ENCODE data around the gene CACNA2D1. TPM values are rescaled to one million over a fixed set of nuclear protein-coding genes. Genes with fewer than 3 reads are reported as not detected.

The CACNA2D1 gene
- total RNA-seq, 1 donor from 2014 or later: 116 TPM

DNA sequence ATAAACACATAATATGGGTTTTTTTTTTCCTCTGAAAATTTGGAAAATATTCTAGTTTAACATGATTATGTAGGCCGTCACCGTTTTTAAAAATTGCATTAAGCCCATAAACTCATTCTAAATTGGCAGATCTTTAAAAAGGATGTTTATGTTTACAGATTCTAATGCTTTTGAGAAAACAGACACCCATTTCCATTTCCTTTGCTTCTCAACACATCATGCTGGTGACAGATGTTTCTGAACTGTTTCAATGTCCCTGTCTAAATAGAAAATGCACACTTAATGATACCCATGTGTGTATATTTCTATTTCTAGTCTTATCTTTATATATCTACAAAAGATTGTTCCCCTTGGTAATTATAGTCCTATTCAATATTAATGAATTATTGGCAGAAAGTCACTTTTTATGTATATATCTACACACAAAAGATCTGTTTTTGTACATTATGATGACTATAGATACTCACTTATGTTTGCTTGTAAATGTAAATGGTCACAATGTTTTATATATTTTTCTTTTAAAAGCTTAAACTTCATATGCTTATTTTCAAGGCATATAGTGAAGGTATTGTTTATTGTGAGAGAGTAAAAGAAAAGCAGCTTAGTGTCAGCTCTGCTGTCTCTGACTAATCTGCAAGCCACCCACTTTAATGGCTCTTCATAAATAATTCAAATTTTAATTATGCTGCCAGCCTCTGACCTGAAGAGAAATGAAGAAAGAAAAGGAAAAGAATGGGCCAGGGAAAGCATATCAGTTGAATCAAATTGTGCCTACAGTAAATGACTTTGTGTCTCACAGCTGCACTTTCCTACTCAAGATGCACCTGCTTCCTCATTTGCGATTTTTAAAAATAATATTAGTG, 179.4 kb downstream of the CACNA2D1 start:
- peaks cover 0 to 3% (median 2%) of the 10 kb centered on the region in 3 donors for H3K4me1 ChIP-seq (ENCODE audit: control insufficient read depth in 3 of 3, insufficient read depth in 3 of 3, low read length in 3 of 3)

GRCh38 chr7:82258181-82258580, 185.4 kb downstream of the CACNA2D1 start:
- no peak overlapping the region for H3K27ac ChIP-seq (ENCODE audit: low read depth, low read length)
- no peak overlapping the region for H3K9ac ChIP-seq (ENCODE audit: low read depth in 1 of 3, low read length in 3 of 3)
- no peaks in the 10 kb centered on the region for H3K36me3 ChIP-seq (ENCODE audit: control insufficient read depth in 3 of 3, insufficient read depth in 3 of 3, low read length in 3 of 3)
- H3K9me3 ChIP-seq (ENCODE audit: control insufficient read depth in 3 of 3, low read length in 3 of 3): no peaks in the 10 kb centered on the region
- no peak overlapping the region for H3K4me3 ChIP-seq (ENCODE audit: low read length in 3 of 3)
- H3K4me1 ChIP-seq (ENCODE audit: control insufficient read depth in 3 of 3, insufficient read depth in 3 of 3, low read length in 3 of 3): peaks cover 0 to 3% (median 0%) of the 10 kb centered on the region in 3 donors
- H3K27me3 ChIP-seq (ENCODE audit: control insufficient read depth in 3 of 3, insufficient read depth in 3 of 3, low read length in 3 of 3): no peaks in the 10 kb centered on the region

More for the DNA sequence above, 179.4 kb downstream of the CACNA2D1 start:
- Histone ChIP-seq H3K9ac (ENCODE audit: low read depth in 1 of 3, low read length in 3 of 3) (no peak overlapping the region), H3K27ac (ENCODE audit: low read depth, low read length) (no peak overlapping the region), H3K27me3 (ENCODE audit: control insufficient read depth in 3 of 3, insufficient read depth in 3 of 3, low read length in 3 of 3) (no peaks in the 10 kb centered on the region), H3K4me3 (ENCODE audit: low read length in 3 of 3) (no peak overlapping the region), H3K9me3 (ENCODE audit: control insufficient read depth in 3 of 3, low read length in 3 of 3) (no peaks in the 10 kb centered on the region), H3K36me3 (ENCODE audit: control insufficient read depth in 3 of 3, insufficient read depth in 3 of 3, low read length in 3 of 3) (no peaks in the 10 kb centered on the region)

DNA sequence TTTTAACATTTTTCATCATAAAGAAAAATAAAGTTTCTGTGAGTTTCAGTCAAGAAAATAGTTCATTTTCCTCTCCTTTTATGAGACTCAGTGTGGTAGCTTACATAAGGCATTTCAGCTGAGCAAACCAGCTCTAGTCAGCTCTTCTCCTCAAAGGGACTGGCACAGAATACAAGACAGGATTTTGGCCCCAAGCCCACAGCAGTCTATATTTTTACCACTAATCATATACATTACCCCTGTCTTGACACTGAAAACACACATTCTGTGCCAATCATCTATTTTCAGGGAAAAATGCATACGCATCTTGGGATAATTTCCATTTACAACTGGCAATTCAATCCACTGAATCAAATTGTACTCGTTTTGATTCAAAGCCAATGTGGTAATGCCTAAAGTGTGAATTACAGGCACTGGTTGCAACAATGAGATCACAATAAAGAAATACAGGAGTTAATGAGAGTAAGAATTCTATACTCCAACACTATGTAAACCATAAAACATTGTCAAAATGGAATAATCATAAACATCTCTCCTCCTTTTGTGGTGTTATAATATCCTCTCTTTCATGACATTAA, 186.4 kb downstream of the CACNA2D1 start:
- no peaks in the 10 kb centered on the region for H3K9me3 ChIP-seq (ENCODE audit: control insufficient read depth in 3 of 3, low read length in 3 of 3)
- no peak overlapping the region for H3K27ac ChIP-seq (ENCODE audit: low read depth, low read length)
- no peaks in the 10 kb centered on the region for H3K27me3 ChIP-seq (ENCODE audit: control insufficient read depth in 3 of 3, insufficient read depth in 3 of 3, low read length in 3 of 3)
- peaks cover 0 to 3% (median 0%) of the 10 kb centered on the region in 3 donors for H3K4me1 ChIP-seq (ENCODE audit: control insufficient read depth in 3 of 3, insufficient read depth in 3 of 3, low read length in 3 of 3)
- H3K4me3 ChIP-seq (ENCODE audit: low read length in 3 of 3): no peak overlapping the region
- no peak overlapping the region for H3K9ac ChIP-seq (ENCODE audit: low read depth in 1 of 3, low read length in 3 of 3)
- H3K36me3 ChIP-seq (ENCODE audit: control insufficient read depth in 3 of 3, insufficient read depth in 3 of 3, low read length in 3 of 3): no peaks in the 10 kb centered on the region

GRCh38 chr7:82255706-82256105, 187.9 kb downstream of the CACNA2D1 start:
- no peaks in the 10 kb centered on the region for H3K36me3 ChIP-seq (ENCODE audit: control insufficient read depth in 3 of 3, insufficient read depth in 3 of 3, low read length in 3 of 3)
- H3K27ac ChIP-seq (ENCODE audit: low read depth, low read length): no peak overlapping the region
- no peak overlapping the region for H3K4me3 ChIP-seq (ENCODE audit: low read length in 3 of 3)
- no peaks in the 10 kb centered on the region for H3K27me3 ChIP-seq (ENCODE audit: control insufficient read depth in 3 of 3, insufficient read depth in 3 of 3, low read length in 3 of 3)
- H3K9me3 ChIP-seq (ENCODE audit: control insufficient read depth in 3 of 3, low read length in 3 of 3): no peaks in the 10 kb centered on the region
- H3K9ac ChIP-seq (ENCODE audit: low read depth in 1 of 3, low read length in 3 of 3): no peak overlapping the region
- H3K4me1 ChIP-seq (ENCODE audit: control insufficient read depth in 3 of 3, insufficient read depth in 3 of 3, low read length in 3 of 3): peaks cover 0 to 3% (median 0%) of the 10 kb centered on the region in 3 donors

DNA sequence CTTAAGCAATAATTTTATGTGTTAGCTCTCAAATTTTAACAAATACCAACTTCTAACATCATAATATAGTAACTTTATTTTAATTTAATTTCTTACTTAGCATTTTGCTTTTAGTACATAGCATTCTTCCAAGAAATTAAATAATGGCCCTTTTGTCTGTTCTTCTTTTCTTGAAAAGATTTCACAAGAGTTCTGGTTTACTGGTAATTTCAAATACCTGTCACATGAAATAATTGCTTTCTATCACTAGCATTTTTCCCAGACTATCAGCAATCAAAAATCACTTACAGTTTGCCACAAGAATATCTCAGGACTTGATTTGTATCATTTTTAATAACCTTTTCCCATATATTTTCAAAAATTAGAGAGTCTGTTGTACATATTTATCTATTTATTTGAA, 193.0 kb downstream of the CACNA2D1 start:
- H3K9ac ChIP-seq (ENCODE audit: low read depth in 1 of 3, low read length in 3 of 3): no peak overlapping the region
- H3K36me3 ChIP-seq (ENCODE audit: control insufficient read depth in 3 of 3, insufficient read depth in 3 of 3, low read length in 3 of 3): no peaks in the 10 kb centered on the region
- no peaks in the 10 kb centered on the region for H3K27me3 ChIP-seq (ENCODE audit: control insufficient read depth in 3 of 3, insufficient read depth in 3 of 3, low read length in 3 of 3)
- H3K4me3 ChIP-seq (ENCODE audit: low read length in 3 of 3): no peak overlapping the region
- no peak overlapping the region for H3K27ac ChIP-seq (ENCODE audit: low read depth, low read length)
- H3K4me1 ChIP-seq (ENCODE audit: control insufficient read depth in 3 of 3, insufficient read depth in 3 of 3, low read length in 3 of 3): no peaks in the 10 kb centered on the region
- no peaks in the 10 kb centered on the region for H3K9me3 ChIP-seq (ENCODE audit: control insufficient read depth in 3 of 3, low read length in 3 of 3)

DNA sequence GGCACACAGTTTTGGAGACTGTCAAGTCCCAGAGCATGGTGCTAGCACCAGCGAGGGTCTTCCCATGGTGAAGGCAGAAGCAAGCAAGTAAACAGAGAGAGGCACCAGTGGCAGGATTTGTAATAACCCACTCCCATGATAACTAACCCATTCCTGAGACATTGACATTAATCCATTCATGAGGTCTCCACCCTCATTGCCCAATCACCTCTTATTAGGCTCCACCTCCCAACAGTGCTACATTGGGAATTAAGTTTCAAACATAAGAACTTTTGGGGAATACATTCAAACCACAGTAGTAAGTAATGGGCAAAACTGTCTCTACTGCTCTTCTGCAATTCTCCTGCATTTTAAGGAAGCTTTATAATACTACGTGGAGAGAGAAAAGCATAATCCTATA, 193.6 kb downstream of the CACNA2D1 start:
- H3K4me1 ChIP-seq (ENCODE audit: control insufficient read depth in 3 of 3, insufficient read depth in 3 of 3, low read length in 3 of 3): peaks cover 0 to 3% (median 0%) of the 10 kb centered on the region in 3 donors
- H3K27me3 ChIP-seq (ENCODE audit: control insufficient read depth in 3 of 3, insufficient read depth in 3 of 3, low read length in 3 of 3): no peaks in the 10 kb centered on the region
- H3K4me3 ChIP-seq (ENCODE audit: low read length in 3 of 3): no peak overlapping the region
- no peak overlapping the region for H3K27ac ChIP-seq (ENCODE audit: low read depth, low read length)
- no peaks in the 10 kb centered on the region for H3K36me3 ChIP-seq (ENCODE audit: control insufficient read depth in 3 of 3, insufficient read depth in 3 of 3, low read length in 3 of 3)
- H3K9ac ChIP-seq (ENCODE audit: low read depth in 1 of 3, low read length in 3 of 3): no peak overlapping the region
- H3K9me3 ChIP-seq (ENCODE audit: control insufficient read depth in 3 of 3, low read length in 3 of 3): no peaks in the 10 kb centered on the region

DNA sequence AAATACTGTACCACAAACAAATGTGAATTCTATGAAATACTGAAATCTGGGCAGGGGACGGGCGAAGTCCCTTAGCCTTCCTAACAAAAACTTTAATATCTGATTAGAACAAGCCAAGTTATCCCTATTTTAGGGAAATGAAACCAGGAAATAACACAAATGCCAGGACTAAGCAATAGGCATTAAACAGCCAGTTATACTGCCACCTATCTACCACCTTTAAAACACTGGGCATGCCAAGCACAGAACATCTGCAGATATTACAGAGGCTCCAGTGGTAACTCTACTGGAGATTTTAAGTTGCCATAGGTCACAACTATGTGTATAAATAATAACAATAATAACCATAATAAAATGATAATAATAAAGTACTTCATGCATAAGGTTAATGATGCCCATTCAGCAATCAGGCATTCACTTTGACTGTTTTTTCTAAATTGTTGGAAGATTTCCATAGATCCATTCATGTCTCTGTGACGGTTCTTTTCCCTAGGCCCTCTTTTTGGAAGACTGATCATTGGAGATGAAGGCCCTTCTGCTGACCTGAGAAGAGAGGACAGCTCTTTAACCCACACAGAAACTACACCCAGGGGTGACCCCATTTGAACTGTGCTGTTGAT, 195.7 kb downstream of the CACNA2D1 start:
- no peaks in the 10 kb centered on the region for H3K36me3 ChIP-seq (ENCODE audit: control insufficient read depth in 3 of 3, insufficient read depth in 3 of 3, low read length in 3 of 3)
- no peaks in the 10 kb centered on the region for H3K9me3 ChIP-seq (ENCODE audit: control insufficient read depth in 3 of 3, low read length in 3 of 3)
- H3K4me3 ChIP-seq (ENCODE audit: low read length in 3 of 3): no peak overlapping the region
- no peak overlapping the region for H3K27ac ChIP-seq (ENCODE audit: low read depth, low read length)
- H3K4me1 ChIP-seq (ENCODE audit: control insufficient read depth in 3 of 3, insufficient read depth in 3 of 3, low read length in 3 of 3): peaks cover 0 to 5% (median 0%) of the 10 kb centered on the region in 3 donors
- no peak overlapping the region for H3K9ac ChIP-seq (ENCODE audit: low read depth in 1 of 3, low read length in 3 of 3)
- no peaks in the 10 kb centered on the region for H3K27me3 ChIP-seq (ENCODE audit: control insufficient read depth in 3 of 3, insufficient read depth in 3 of 3, low read length in 3 of 3)

GRCh38 chr7:82244947-82245517, 198.5 kb downstream of the CACNA2D1 start:
- Histone ChIP-seq H3K4me3 (ENCODE audit: low read length in 3 of 3) (no peak overlapping the region), H3K27me3 (ENCODE audit: control insufficient read depth in 3 of 3, insufficient read depth in 3 of 3, low read length in 3 of 3) (no peaks in the 10 kb centered on the region), H3K9me3 (ENCODE audit: control insufficient read depth in 3 of 3, low read length in 3 of 3) (no peaks in the 10 kb centered on the region), H3K27ac (ENCODE audit: low read depth, low read length) (no peak overlapping the region), H3K4me1 (ENCODE audit: control insufficient read depth in 3 of 3, insufficient read depth in 3 of 3, low read length in 3 of 3) (peaks cover 0 to 5% (median 0%) of the 10 kb centered on the region in 3 donors), H3K9ac (ENCODE audit: low read depth in 1 of 3, low read length in 3 of 3) (no peak overlapping the region), H3K36me3 (ENCODE audit: control insufficient read depth in 3 of 3, insufficient read depth in 3 of 3, low read length in 3 of 3) (no peaks in the 10 kb centered on the region)

DNA sequence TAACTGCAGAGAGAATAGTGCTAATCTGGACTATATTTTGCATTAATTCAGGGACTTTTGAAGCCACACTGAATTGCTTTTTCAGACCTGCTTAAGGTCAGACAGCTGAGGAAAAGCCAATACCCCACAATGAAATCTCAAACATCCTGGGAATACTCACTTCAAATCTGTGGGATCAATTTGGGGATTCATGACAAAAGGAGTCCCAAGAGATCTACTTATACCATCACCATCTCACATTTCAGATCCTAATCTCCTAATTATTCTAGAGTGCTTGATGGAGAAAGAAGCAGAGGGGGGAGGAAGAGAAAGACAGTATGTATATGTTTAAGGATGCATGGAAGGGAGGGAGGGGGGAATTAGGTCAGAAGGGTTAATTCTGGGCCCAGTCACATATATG, 202.2 kb downstream of the CACNA2D1 start:
- Histone ChIP-seq H3K9me3 (ENCODE audit: control insufficient read depth in 3 of 3, low read length in 3 of 3) (no peaks in the 10 kb centered on the region), H3K27ac (ENCODE audit: low read depth, low read length) (no peak overlapping the region), H3K36me3 (ENCODE audit: control insufficient read depth in 3 of 3, insufficient read depth in 3 of 3, low read length in 3 of 3) (no peaks in the 10 kb centered on the region), H3K27me3 (ENCODE audit: control insufficient read depth in 3 of 3, insufficient read depth in 3 of 3, low read length in 3 of 3) (no peaks in the 10 kb centered on the region), H3K4me3 (ENCODE audit: low read length in 3 of 3) (no peak overlapping the region), H3K9ac (ENCODE audit: low read depth in 1 of 3, low read length in 3 of 3) (no peak overlapping the region), H3K4me1 (ENCODE audit: control insufficient read depth in 3 of 3, insufficient read depth in 3 of 3, low read length in 3 of 3) (peaks cover 0 to 5% (median 0%) of the 10 kb centered on the region in 3 donors)
